Measurements from ENCODE around the gene TMOD4. TPM values are rescaled to one million over a fixed set of nuclear protein-coding genes. Genes with fewer than 3 reads are reported as not detected.

The TMOD4 gene
- total RNA-seq = not detected in 2 replicates

DNA sequence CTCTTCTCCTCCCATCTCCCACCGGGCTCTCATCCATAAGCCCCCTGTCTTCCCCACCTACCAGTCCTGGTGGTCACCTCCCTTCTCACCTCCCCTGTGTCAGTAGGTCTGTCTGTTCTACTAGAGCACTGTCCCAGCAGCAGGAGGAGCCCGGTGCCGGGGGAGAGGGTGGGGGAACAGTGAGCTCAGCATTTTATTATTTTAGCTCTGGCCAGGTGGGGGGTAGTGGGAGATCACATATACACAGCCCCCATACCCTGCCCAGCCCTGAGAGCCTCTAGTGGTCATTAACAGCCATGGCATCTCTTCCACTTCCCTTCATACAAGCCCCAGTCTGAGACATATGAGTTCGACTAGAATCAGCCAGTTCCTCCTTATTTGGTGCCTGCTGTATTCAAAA is at the start of gene TMOD4:
Gene TMOD4, minus strand, starts transcription at position 119 of the 400 bp plus-strand sequence. CDS start 1,106 bp downstream, outside the sequence.

DNA sequence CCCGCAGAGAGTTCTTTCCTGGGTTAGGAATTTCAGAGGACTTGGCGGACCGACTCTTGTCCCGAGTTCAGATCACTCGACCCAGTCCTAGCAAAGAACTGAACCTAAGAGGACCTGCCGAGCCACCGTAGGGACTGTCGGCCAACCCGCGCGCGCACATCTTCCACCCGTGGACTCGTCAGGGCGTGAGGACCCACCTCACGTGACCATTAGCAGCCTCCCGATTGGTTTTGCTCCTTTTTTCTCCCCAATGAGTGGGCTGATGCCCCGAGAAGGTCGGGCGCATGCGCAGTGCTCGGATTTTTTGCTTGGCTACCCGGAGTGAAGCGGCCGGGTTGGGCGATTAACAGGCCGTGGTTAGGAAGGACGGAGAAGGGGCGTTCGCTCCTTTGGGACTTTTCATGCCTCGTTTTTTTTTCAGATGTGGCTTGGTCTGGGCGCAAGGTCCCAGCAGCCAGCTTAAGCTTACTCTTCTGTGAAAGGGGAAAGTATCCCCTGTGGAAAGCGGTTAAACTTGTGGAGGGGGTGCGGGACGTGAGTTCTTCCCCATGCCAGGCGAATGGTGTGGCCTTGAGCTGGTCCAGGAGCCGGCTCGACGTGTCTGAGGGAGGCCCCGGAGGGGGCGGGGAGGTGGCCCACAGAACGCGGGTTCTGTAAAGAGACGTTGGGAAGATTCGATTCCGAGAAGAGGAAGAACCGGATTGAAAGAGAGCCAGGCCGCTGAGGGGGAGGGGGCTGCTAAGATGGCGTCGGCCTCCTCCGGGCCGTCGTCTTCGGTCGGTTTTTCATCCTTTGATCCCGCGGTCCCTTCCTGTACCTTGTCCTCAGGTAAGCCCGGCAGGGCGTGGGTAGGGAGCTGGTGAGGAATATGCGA is 22.7 kb upstream of the TMOD4 start, which contains the start of gene PIP5K1A:
Gene PIP5K1A, plus strand, starts transcription at position 299 of the 874 bp plus-strand sequence. Its CDS starts 445 bp downstream, at position 744.

DNA sequence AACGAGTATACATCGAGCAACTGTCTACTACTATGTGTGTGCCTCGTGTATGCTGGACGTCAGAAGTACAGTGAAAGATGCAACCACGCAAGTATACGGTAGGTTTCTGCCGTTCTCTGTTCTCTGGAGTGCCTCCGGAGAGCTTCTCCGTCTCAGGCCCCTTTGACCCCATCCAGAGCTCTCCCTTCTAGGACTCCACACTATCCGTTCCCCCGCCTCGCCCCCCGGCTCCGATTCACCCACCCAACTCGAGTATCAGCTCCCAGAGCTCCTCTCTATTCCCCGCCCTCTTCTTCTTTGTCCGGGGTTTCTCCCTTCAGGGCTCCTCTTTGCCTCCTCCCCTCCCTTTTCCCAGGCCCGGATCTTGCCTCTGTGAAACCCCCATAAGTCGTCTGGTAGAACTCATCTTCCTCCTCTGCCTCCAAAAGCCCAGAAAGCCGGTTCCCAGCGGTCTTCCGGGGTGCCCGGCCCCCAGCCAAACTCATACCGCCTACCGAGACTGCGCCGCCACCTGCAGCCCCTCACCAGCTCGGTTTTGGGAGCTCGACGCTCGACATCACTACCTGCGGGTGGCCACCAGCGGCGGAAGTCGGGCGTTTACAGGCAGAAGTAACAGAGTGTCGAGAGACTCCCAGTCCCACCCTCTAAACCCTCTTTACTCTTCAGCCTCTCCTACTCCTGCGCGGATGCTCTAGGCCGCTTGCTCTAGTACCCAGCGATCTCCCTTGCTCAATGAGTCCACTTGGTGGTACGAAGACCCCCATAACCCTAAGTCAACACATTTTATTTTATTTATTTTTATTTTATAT is 14.1 kb upstream of the TMOD4 start, which contains the start of gene VPS72:
Gene VPS72, minus strand, starts transcription at position 561 of the 809 bp plus-strand sequence. Its CDS starts 76 bp downstream, at position 485.

DNA sequence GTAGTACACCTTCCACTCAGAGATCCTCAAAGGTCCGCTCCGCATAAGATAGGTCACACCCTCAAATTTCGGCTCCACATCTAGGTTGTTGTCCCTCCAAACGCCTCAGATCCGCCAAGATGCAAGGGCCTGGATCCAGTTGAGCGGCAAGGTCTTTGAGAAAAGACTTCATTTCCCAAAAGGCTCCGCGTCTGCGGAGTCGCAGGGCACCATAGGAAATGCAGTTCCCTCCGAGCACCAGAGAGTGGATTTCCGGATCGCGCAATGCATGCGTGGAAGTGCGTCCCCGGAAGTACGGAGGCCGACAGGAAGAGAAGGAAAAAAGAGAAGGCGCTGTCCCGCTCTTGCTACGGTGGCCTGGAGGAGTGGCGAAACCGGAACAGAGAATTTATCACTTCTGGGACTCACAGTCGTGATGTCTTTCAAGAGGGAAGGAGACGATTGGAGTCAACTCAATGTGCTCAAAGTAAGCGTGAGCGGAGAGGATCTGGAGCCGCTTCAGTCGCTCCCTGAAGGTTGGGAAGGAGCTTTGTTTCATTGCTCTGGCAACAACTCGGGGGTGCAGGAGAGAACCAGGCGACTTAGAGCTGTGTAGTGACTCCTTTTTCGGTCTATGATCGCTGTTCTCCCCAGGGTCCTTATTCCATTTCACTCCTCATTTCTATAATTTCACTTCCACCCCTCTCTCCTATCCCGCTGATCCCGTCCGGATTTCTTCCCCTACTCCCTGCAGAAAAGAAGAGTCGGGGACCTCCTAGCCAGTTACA is 9.9 kb downstream of the TMOD4 start, which contains the start of the genes LYSMD1 and SCNM1:
Gene LYSMD1, minus strand, starts transcription at position 165 of the 767 bp plus-strand sequence. CDS start 644 bp downstream, outside the sequence.
Gene SCNM1, plus strand, starts transcription at position 407 of the 767 bp plus-strand sequence. Its CDS starts 9 bp downstream, at position 416.

DNA sequence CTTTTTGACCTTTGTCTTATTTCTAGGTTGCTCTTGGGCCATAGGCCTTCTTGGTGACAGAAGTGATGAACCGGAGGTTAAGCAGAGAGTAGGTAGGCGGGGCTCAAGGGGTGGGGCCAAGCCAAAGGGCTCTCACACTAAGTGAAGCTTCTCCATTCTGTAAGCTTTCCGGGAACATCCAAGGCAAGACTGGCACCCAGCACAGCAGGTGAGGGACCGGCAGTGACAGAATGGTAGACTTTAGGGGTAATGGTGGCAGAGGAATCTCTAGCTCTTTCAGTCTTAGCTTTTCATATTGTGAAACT is 19.3 kb downstream of the TMOD4 start, which contains the start of gene TNFAIP8L2:
Gene TNFAIP8L2, plus strand, starts transcription at position 135 of the 305 bp plus-strand sequence. CDS start 2,049 bp downstream, outside the sequence.

DNA sequence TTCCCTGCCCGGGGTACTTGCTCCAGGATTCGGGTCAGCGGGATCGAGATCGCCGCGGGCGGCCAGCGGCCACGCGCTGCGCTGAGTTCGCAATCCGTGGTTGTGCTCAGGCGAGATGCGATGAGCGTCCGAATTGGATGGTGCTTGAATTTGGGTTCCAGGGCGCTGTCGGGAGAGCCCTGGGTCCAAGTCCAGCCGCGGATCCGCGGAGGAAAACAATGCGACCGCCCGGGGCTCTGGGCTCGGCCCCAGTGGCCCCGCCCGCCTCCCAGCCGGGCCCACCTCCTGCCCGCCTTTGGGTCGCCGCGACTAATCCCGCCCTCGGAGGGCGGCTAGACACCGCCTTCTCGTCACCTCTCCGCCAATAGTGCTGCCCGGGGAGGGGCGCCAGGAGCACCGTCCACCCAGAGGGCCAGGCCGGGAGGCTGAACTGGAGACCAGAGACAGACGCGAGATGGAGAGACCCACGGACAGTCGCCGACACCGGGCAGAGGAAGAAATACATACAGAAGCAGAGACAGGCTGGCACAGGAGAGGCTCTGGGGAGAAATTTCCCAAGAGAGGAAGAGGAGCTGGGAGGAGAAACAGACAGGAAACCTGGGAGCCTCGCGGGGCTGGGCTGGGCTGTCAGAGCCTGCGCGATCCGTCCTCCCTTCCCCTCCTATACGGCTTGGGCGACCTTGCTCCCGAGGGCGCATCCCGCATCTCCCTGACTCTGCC is 29.2 kb downstream of the TMOD4 start, which contains the start of gene SEMA6C:
Gene SEMA6C, minus strand, starts transcription at position 220 of the 720 bp plus-strand sequence. CDS start 4,010 bp downstream, outside the sequence.

Other genes with a start within 250 kb of the TMOD4 start
- gene SETDB1, start 249.6 kb downstream of the TMOD4 start, total RNA-seq = 20.0 and 24.9 TPM in 2 replicates
- gene CERS2, start 201.1 kb downstream of the TMOD4 start, total RNA-seq = 124 and 274 TPM in 2 replicates
- 0.13 TPM in 1 of 2 replicates, not detected in the other for gene ANXA9, start 193.7 kb downstream of the TMOD4 start, total RNA-seq
- gene MINDY1, start 169.1 kb downstream of the TMOD4 start, total RNA-seq = 7.8 and 18.1 TPM in 2 replicates
- 11.8 and 28.0 TPM in 2 replicates for gene PRUNE1, start 167.5 kb downstream of the TMOD4 start, total RNA-seq
- 0.13 and 2.3 TPM in 2 replicates for gene BNIPL, start 139.4 kb downstream of the TMOD4 start, total RNA-seq
- gene C1orf56, start 128.2 kb downstream of the TMOD4 start, total RNA-seq = 3.0 and 3.9 TPM in 2 replicates
- 39.0 and 43.8 TPM in 2 replicates for gene CDC42SE1, start 116.4 kb downstream of the TMOD4 start, total RNA-seq
- 5.8 and 19.0 TPM in 2 replicates for gene MLLT11, start 115.6 kb downstream of the TMOD4 start, total RNA-seq
- gene GABPB2, start 105.2 kb downstream of the TMOD4 start, total RNA-seq = 4.5 and 5.7 TPM in 2 replicates
- 1.7 and 5.5 TPM in 2 replicates for gene SEMA6C, start 29.4 kb downstream of the TMOD4 start, total RNA-seq
- gene TNFAIP8L2, start 19.3 kb downstream of the TMOD4 start, total RNA-seq = not detected in 2 replicates
- gene LYSMD1, start 10.1 kb downstream of the TMOD4 start, total RNA-seq = 6.2 and 11.7 TPM in 2 replicates
- 29.5 and 31.0 TPM in 2 replicates for gene SCNM1, start 9.8 kb downstream of the TMOD4 start, total RNA-seq
- 42.7 and 52.9 TPM in 2 replicates for gene VPS72, start 14.2 kb upstream of the TMOD4 start, total RNA-seq
- gene PIP5K1A, start 22.6 kb upstream of the TMOD4 start, total RNA-seq = 42.2 and 43.2 TPM in 2 replicates
- gene PSMD4, start 78.8 kb upstream of the TMOD4 start, total RNA-seq = 124 and 156 TPM in 2 replicates
- 17.6 and 29.0 TPM in 2 replicates for gene ZNF687, start 106.3 kb upstream of the TMOD4 start, total RNA-seq
- gene PI4KB, start 151.4 kb upstream of the TMOD4 start, total RNA-seq = 48.6 and 60.4 TPM in 2 replicates
- 22.2 and 25.4 TPM in 2 replicates for gene RFX5, start 171.3 kb upstream of the TMOD4 start, total RNA-seq
- 27.0 and 118 TPM in 2 replicates for gene SELENBP1, start 196.7 kb upstream of the TMOD4 start, total RNA-seq
- gene PSMB4, start 223.6 kb upstream of the TMOD4 start, total RNA-seq = 331 and 344 TPM in 2 replicates